Measurements from ENCODE around the gene CD200R1.
"Not testable (repeated sequence)": the region's sequence is repeated elsewhere in the genome, so short reads cannot be mapped to it uniquely, and the experiment has no call there.

The CD200R1 gene

GRCh38 chr3:112925969-112926368 lies 48.9 kb downstream of the CD200R1 start:
- no peak overlapping the region for H4K8ac ChIP-seq (ENCODE audit: low read depth, low read length)
- no peak overlapping the region for H2BK120ac ChIP-seq (ENCODE audit: low read depth, low read length)
- peak; percentile 13 for DNase-seq
- H3K4me1 ChIP-seq (ENCODE audit: control insufficient read depth, low read depth, low read length): no peaks in the 10 kb centered on the region
- no peak overlapping the region for H3K4me3 ChIP-seq (ENCODE audit: low read length)
- H3K36me3 ChIP-seq (ENCODE audit: control insufficient read depth, insufficient read depth, low read length): no peaks in the 10 kb centered on the region
- no peaks in the 10 kb centered on the region for H3K79me2 ChIP-seq (ENCODE audit: control insufficient read depth, insufficient read depth, low read length)
- H3K4ac ChIP-seq (ENCODE audit: low read depth, low read length): no peak overlapping the region
- no peak overlapping the region for H4K5ac ChIP-seq (ENCODE audit: low read length)
- H3K56ac ChIP-seq (ENCODE audit: low read length): no peak overlapping the region
- H3K79me1 ChIP-seq (ENCODE audit: low read length): no peaks in the 10 kb centered on the region
- no peak overlapping the region for H2BK15ac ChIP-seq (replicated peaks; ENCODE audit: low read depth)
- no peak overlapping the region for H3K4me2 ChIP-seq (ENCODE audit: low read length)
- no peak overlapping the region for H2BK5ac ChIP-seq (ENCODE audit: low read length)
- H3K23ac ChIP-seq (ENCODE audit: low read length): no peak overlapping the region
- no peak overlapping the region for H3K9ac ChIP-seq (ENCODE audit: low read length)
- no peak overlapping the region for H2AK5ac ChIP-seq (ENCODE audit: low read length)
- H3K18ac ChIP-seq (ENCODE audit: low read length): no peak overlapping the region
- no peak overlapping the region for H3K27ac ChIP-seq (ENCODE audit: low read depth, low read length)
- no peaks in the 10 kb centered on the region for H3K27me3 ChIP-seq (ENCODE audit: insufficient read depth, low read length, poor library complexity)
- no CpG with 5 or more reads among the region's 2 CpGs for WGBS (ENCODE audit: extremely low coverage, insufficient coverage, low lambda C conversion rate)

- H2BK120ac ChIP-seq (ENCODE audit: low read depth, low read length): no peak overlapping the region
- no peaks in the 10 kb centered on the region for H3K36me3 ChIP-seq (ENCODE audit: control insufficient read depth, insufficient read depth, low read length)
- H3K79me2 ChIP-seq (ENCODE audit: control insufficient read depth, insufficient read depth, low read length): no peaks in the 10 kb centered on the region
- H3K27me3 ChIP-seq (ENCODE audit: insufficient read depth, low read length, poor library complexity): no peaks in the 10 kb centered on the region
- no peak overlapping the region for H3K23ac ChIP-seq (ENCODE audit: low read length)
- no peak overlapping the region for H3K27ac ChIP-seq (ENCODE audit: low read depth, low read length)
- no peak overlapping the region for H3K56ac ChIP-seq (ENCODE audit: low read length)
- H3K4me2 ChIP-seq (ENCODE audit: low read length): no peak overlapping the region
- H2BK5ac ChIP-seq (ENCODE audit: low read length): no peak overlapping the region
- H4K8ac ChIP-seq (ENCODE audit: low read depth, low read length): no peak overlapping the region
- no peak overlapping the region for H4K5ac ChIP-seq (ENCODE audit: low read length)
- no peak overlapping the region for H2BK15ac ChIP-seq (replicated peaks; ENCODE audit: low read depth)
- no peak overlapping the region for H2AK5ac ChIP-seq (ENCODE audit: low read length)
- H3K9ac ChIP-seq (ENCODE audit: low read length): no peak overlapping the region
- no peak overlapping the region for H3K4me3 ChIP-seq (ENCODE audit: low read length)
- no peaks in the 10 kb centered on the region for H3K79me1 ChIP-seq (ENCODE audit: low read length)
- WGBS (ENCODE audit: extremely low coverage, insufficient coverage, low lambda C conversion rate): no CpG with 5 or more reads among the region's 2 CpGs
- no peak overlapping the region for H3K18ac ChIP-seq (ENCODE audit: low read length)
- no peaks in the 10 kb centered on the region for H3K4me1 ChIP-seq (ENCODE audit: control insufficient read depth, low read depth, low read length)
- DNase-seq: no peak
- H3K4ac ChIP-seq (ENCODE audit: low read depth, low read length): no peak overlapping the region
Observed at GRCh38 chr3:112925560-112925959, 49.3 kb downstream of the CD200R1 start.

DNA sequence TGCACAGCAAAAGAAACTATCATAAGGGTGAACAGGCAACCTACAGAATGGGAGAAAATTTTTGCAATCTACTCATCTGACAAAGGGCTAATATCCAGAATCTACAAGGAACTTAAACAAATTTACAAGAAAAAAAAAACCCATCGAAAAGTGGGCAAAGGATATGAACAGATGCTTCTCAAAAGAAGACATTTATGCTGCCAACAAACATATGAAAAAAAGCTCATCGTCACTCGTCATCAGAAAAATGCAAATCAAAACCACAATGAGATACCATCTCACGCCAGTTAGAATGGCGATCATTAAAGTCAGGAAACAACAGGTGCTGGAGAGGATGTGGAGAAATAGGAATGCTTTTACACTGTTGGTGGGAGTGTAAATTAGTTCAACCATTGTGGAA lies 55.4 kb downstream of the CD200R1 start:
- H3K18ac ChIP-seq (ENCODE audit: low read length); H3K56ac ChIP-seq (ENCODE audit: low read length); H3K36me3 ChIP-seq (ENCODE audit: control insufficient read depth, insufficient read depth, low read length); H3K9ac ChIP-seq (ENCODE audit: low read length); H2BK5ac ChIP-seq (ENCODE audit: low read length); H3K4me2 ChIP-seq (ENCODE audit: low read length); H2BK15ac ChIP-seq (replicated peaks; ENCODE audit: low read depth); H4K8ac ChIP-seq (ENCODE audit: low read depth, low read length); H4K5ac ChIP-seq (ENCODE audit: low read length); H3K4me3 ChIP-seq (ENCODE audit: low read length); H2BK120ac ChIP-seq (ENCODE audit: low read depth, low read length); H3K27me3 ChIP-seq (ENCODE audit: insufficient read depth, low read length, poor library complexity); H2AK5ac ChIP-seq (ENCODE audit: low read length); H3K27ac ChIP-seq (ENCODE audit: low read depth, low read length); H3K4ac ChIP-seq (ENCODE audit: low read depth, low read length); DNase-seq; H3K79me1 ChIP-seq (ENCODE audit: low read length); H3K23ac ChIP-seq (ENCODE audit: low read length); H3K79me2 ChIP-seq (ENCODE audit: control insufficient read depth, insufficient read depth, low read length); H3K4me1 ChIP-seq (ENCODE audit: control insufficient read depth, low read depth, low read length): not testable (repeated sequence)
- no CpG with 5 or more reads among the region's 5 CpGs for WGBS (ENCODE audit: extremely low coverage, insufficient coverage, low lambda C conversion rate)

DNA sequence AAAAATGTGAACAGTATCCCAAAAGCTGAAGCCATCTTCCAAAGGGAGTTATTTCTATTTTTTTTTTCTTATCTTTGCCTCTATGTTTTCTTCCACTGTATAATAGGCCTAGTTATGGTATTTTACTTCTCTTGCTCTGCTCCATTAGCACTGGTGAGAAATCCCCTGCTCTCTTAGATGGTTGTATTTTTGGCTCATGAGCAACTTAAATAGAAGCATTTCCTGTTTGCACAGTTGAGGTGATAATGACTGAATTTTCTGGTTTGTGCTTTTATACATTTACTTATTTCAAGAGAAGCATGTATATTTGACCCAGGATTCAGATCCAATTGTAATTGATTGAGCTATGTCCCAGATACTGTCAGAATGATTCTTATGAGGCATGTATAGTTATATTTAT lies 66.7 kb downstream of the CD200R1 start:
- Histone ChIP-seq H4K8ac (ENCODE audit: low read depth, low read length) (no peak overlapping the region), H3K4me2 (ENCODE audit: low read length) (no peak overlapping the region), H3K4ac (ENCODE audit: low read depth, low read length) (no peak overlapping the region), H2BK5ac (ENCODE audit: low read length) (no peak overlapping the region), H3K4me3 (ENCODE audit: low read length) (no peak overlapping the region), H3K79me2 (ENCODE audit: control insufficient read depth, insufficient read depth, low read length) (no peaks in the 10 kb centered on the region), H3K23ac (ENCODE audit: low read length) (no peak overlapping the region), H2BK120ac (ENCODE audit: low read depth, low read length) (no peak overlapping the region), H3K9ac (ENCODE audit: low read length) (no peak overlapping the region), H3K36me3 (ENCODE audit: control insufficient read depth, insufficient read depth, low read length) (no peaks in the 10 kb centered on the region), H3K18ac (ENCODE audit: low read length) (no peak overlapping the region), H3K4me1 (ENCODE audit: control insufficient read depth, low read depth, low read length) (no peaks in the 10 kb centered on the region), H3K27ac (ENCODE audit: low read depth, low read length) (no peak overlapping the region), H2BK15ac (replicated peaks; ENCODE audit: low read depth) (no peak overlapping the region), H3K27me3 (ENCODE audit: insufficient read depth, low read length, poor library complexity) (no peaks in the 10 kb centered on the region), H3K56ac (ENCODE audit: low read length) (no peak overlapping the region), H2AK5ac (ENCODE audit: low read length) (no peak overlapping the region), H3K79me1 (ENCODE audit: low read length) (no peaks in the 10 kb centered on the region), H4K5ac (ENCODE audit: low read length) (no peak overlapping the region)
- DNase-seq: no peak

- no peak overlapping the region for H2BK5ac ChIP-seq (ENCODE audit: low read length)
- H3K27me3 ChIP-seq (ENCODE audit: insufficient read depth, low read length, poor library complexity): no peaks in the 10 kb centered on the region
- no peaks in the 10 kb centered on the region for H3K79me2 ChIP-seq (ENCODE audit: control insufficient read depth, insufficient read depth, low read length)
- no peak for DNase-seq
- H2AK5ac ChIP-seq (ENCODE audit: low read length): no peak overlapping the region
- H3K4me1 ChIP-seq (ENCODE audit: control insufficient read depth, low read depth, low read length): no peaks in the 10 kb centered on the region
- no peak overlapping the region for H2BK120ac ChIP-seq (ENCODE audit: low read depth, low read length)
- H3K56ac ChIP-seq (ENCODE audit: low read length): no peak overlapping the region
- H3K18ac ChIP-seq (ENCODE audit: low read length): no peak overlapping the region
- H3K4me3 ChIP-seq (ENCODE audit: low read length): no peak overlapping the region
- no peaks in the 10 kb centered on the region for H3K79me1 ChIP-seq (ENCODE audit: low read length)
- WGBS (ENCODE audit: extremely low coverage, insufficient coverage, low lambda C conversion rate): no CpG with 5 or more reads among the region's 8 CpGs
- no peak overlapping the region for H3K4ac ChIP-seq (ENCODE audit: low read depth, low read length)
- H4K5ac ChIP-seq (ENCODE audit: low read length): no peak overlapping the region
- H3K23ac ChIP-seq (ENCODE audit: low read length): no peak overlapping the region
- H3K4me2 ChIP-seq (ENCODE audit: low read length): no peak overlapping the region
- H4K8ac ChIP-seq (ENCODE audit: low read depth, low read length): no peak overlapping the region
- H2BK15ac ChIP-seq (replicated peaks; ENCODE audit: low read depth): no peak overlapping the region
- no peak overlapping the region for H3K9ac ChIP-seq (ENCODE audit: low read length)
- H3K27ac ChIP-seq (ENCODE audit: low read depth, low read length): no peak overlapping the region
- H3K36me3 ChIP-seq (ENCODE audit: control insufficient read depth, insufficient read depth, low read length): no peaks in the 10 kb centered on the region
Observed at GRCh38 chr3:112904786-112905185, 70.1 kb downstream of the CD200R1 start.

GRCh38 chr3:112900113-112900512 lies 74.8 kb downstream of the CD200R1 start:
- no peak overlapping the region for H3K9ac ChIP-seq (ENCODE audit: low read length)
- H3K27me3 ChIP-seq (ENCODE audit: insufficient read depth, low read length, poor library complexity): no peaks in the 10 kb centered on the region
- H3K4me1 ChIP-seq (ENCODE audit: control insufficient read depth, low read depth, low read length): no peaks in the 10 kb centered on the region
- no peak overlapping the region for H2AK5ac ChIP-seq (ENCODE audit: low read length)
- no peak overlapping the region for H3K18ac ChIP-seq (ENCODE audit: low read length)
- no peak overlapping the region for H3K56ac ChIP-seq (ENCODE audit: low read length)
- H2BK15ac ChIP-seq (replicated peaks; ENCODE audit: low read depth): no peak overlapping the region
- H3K4me2 ChIP-seq (ENCODE audit: low read length): no peak overlapping the region
- WGBS (ENCODE audit: extremely low coverage, insufficient coverage, low lambda C conversion rate): no CpG with 5 or more reads among the region's 3 CpGs
- no peak overlapping the region for H4K8ac ChIP-seq (ENCODE audit: low read depth, low read length)
- H3K27ac ChIP-seq (ENCODE audit: low read depth, low read length): no peak overlapping the region
- H4K5ac ChIP-seq (ENCODE audit: low read length): no peak overlapping the region
- H3K36me3 ChIP-seq (ENCODE audit: control insufficient read depth, insufficient read depth, low read length): no peaks in the 10 kb centered on the region
- H2BK120ac ChIP-seq (ENCODE audit: low read depth, low read length): no peak overlapping the region
- no peak overlapping the region for H3K23ac ChIP-seq (ENCODE audit: low read length)
- no peak overlapping the region for H3K4me3 ChIP-seq (ENCODE audit: low read length)
- H3K79me2 ChIP-seq (ENCODE audit: control insufficient read depth, insufficient read depth, low read length): no peaks in the 10 kb centered on the region
- no peak overlapping the region for H3K4ac ChIP-seq (ENCODE audit: low read depth, low read length)
- no peak for DNase-seq
- no peak overlapping the region for H2BK5ac ChIP-seq (ENCODE audit: low read length)
- no peaks in the 10 kb centered on the region for H3K79me1 ChIP-seq (ENCODE audit: low read length)
